Mesenchymal stem cell (in vitro differentiated cells and primary cell): ENCODE measurements around the gene MBD3L2B.
"Not testable (repeated sequence)": the region's sequence is repeated elsewhere in the genome, so short reads cannot be mapped to it uniquely, and the experiment has no call there.

Experiments used
- DNase-seq: peaks from one replicate; pipeline ENCODE4 v3.0.0-alpha.2; 2013
- H2AFZ ChIP-seq: one replicate; pipeline ENCODE4 v1.6.1; 2013; ENCODE audit warnings: low read depth, mild to moderate bottlenecking, control low read depth, inconsistent platforms, low read length, moderate library complexity
- H2AK5ac ChIP-seq: 2 replicates; pipeline ENCODE4 v1.6.1; 2013; ENCODE audit warnings: low read length, moderate library complexity, mild to moderate bottlenecking, inconsistent platforms; ENCODE audit not compliant: severe bottlenecking
- H2BK120ac ChIP-seq: one replicate; pipeline ENCODE4 v1.6.1; 2013; ENCODE audit warnings: low read depth, mild to moderate bottlenecking, inconsistent platforms, low read length, moderate library complexity
- H2BK12ac ChIP-seq, 2 experiments: one replicate each; pipeline ENCODE4 v1.6.1; 2013; ENCODE audit warnings: inconsistent platforms in 2 of 2, low read length in 2 of 2, mild to moderate bottlenecking in 2 of 2, moderate library complexity in 2 of 2, control low read depth in 1 of 2
- H2BK15ac ChIP-seq: one replicate; pipeline ENCODE4 v1.6.1; 2013; ENCODE audit warnings: mild to moderate bottlenecking, low read depth, inconsistent platforms; ENCODE audit not compliant: poor library complexity, severe bottlenecking
- H2BK5ac ChIP-seq: 2 replicates; pipeline ENCODE4 v1.6.1; 2013; ENCODE audit warnings: low read depth, mild to moderate bottlenecking, low read length, control low read depth, inconsistent platforms; ENCODE audit not compliant: poor library complexity, severe bottlenecking
- H3K14ac ChIP-seq, 2 experiments: one replicate each; pipeline ENCODE4 v1.6.1; 2013; ENCODE audit warnings: inconsistent platforms in 2 of 2, low read length in 2 of 2, control low read depth in 1 of 2, mild to moderate bottlenecking in 1 of 2, moderate library complexity in 1 of 2
- H3K18ac ChIP-seq, 2 experiments: one replicate each; pipeline ENCODE4 v1.6.1; 2013; ENCODE audit warnings: inconsistent platforms in 2 of 2, low read length in 2 of 2, control low read depth in 1 of 2, low read depth in 1 of 2, mild to moderate bottlenecking in 1 of 2
- H3K23ac ChIP-seq, 2 experiments: one replicate each; pipeline ENCODE4 v1.6.1; 2013; ENCODE audit warnings: inconsistent platforms in 2 of 2, low read length in 2 of 2, mild to moderate bottlenecking in 2 of 2, moderate library complexity in 2 of 2, control low read depth in 1 of 2
- H3K27ac ChIP-seq: 2 replicates; pipeline ENCODE4 v1.5.1; 2013; ENCODE audit warnings: mild to moderate bottlenecking, moderate library complexity, low read length, control low read depth, inconsistent platforms; ENCODE audit not compliant: poor library complexity, severe bottlenecking
- H3K27me3 ChIP-seq, 2 experiments: 2 replicates each; pipeline versions ENCODE4 v1.6.1 to v1.7.0; 2013; ENCODE audit warnings: low read length in 2 of 2, mild to moderate bottlenecking in 2 of 2, moderate library complexity in 2 of 2, control low read depth in 1 of 2, inconsistent platforms in 1 of 2; ENCODE audit not compliant: control insufficient read depth in 1 of 2, insufficient read depth in 1 of 2
- H3K36me3 ChIP-seq, 2 experiments: 2 replicates each; pipeline versions ENCODE4 v1.6.1 to v1.7.0; 2013; ENCODE audit warnings: low read length in 2 of 2, control low read depth in 1 of 2, inconsistent platforms in 1 of 2, low read depth in 1 of 2, mild to moderate bottlenecking in 1 of 2; ENCODE audit not compliant: insufficient read depth in 2 of 2, control insufficient read depth in 1 of 2
- H3K4ac ChIP-seq, 2 experiments: one replicate each; pipeline ENCODE4 v1.6.1; 2013; ENCODE audit warnings: inconsistent platforms in 2 of 2, low read length in 2 of 2, mild to moderate bottlenecking in 2 of 2, moderate library complexity in 2 of 2, control low read depth in 1 of 2, low read depth in 1 of 2
- H3K4me1 ChIP-seq: 2 replicates; pipeline ENCODE4 v1.6.1; 2013; ENCODE audit warnings: low read depth, low read length, control low read depth; ENCODE audit not compliant: control insufficient read depth, insufficient read depth
- H3K4me2 ChIP-seq: 2 replicates; pipeline ENCODE4 v1.6.1; 2013; ENCODE audit warnings: low read length, mild to moderate bottlenecking, inconsistent platforms; ENCODE audit not compliant: poor library complexity, severe bottlenecking
- H3K4me3 ChIP-seq, 2 experiments: 2 replicates each; pipeline versions ENCODE4 v1.5.1 to v1.7.0; 2013; ENCODE audit warnings: low read length in 2 of 2, mild to moderate bottlenecking in 2 of 2, control low read depth in 1 of 2, low read depth in 1 of 2; ENCODE audit not compliant: insufficient read depth in 1 of 2
- H3K79me1 ChIP-seq: replicated peaks from 2 replicates; pipeline ENCODE4 v1.6.1; 2013; ENCODE audit warnings: mild to moderate bottlenecking, control low read depth, low read length, inconsistent platforms; ENCODE audit not compliant: poor library complexity, severe bottlenecking
- H3K9ac ChIP-seq: 2 replicates; pipeline ENCODE4 v1.7.0; 2013; ENCODE audit warnings: mild to moderate bottlenecking, low read length, moderate library complexity
- H3K9me3 ChIP-seq: 2 replicates; pipeline ENCODE4 v1.7.0; 2013; ENCODE audit warnings: mild to moderate bottlenecking, low read length; ENCODE audit not compliant: control insufficient read depth
- H4K8ac ChIP-seq: one replicate; pipeline ENCODE4 v1.6.1; 2013; ENCODE audit warnings: inconsistent platforms, mild to moderate bottlenecking, low read length, moderate library complexity
- H4K91ac ChIP-seq: one replicate; pipeline ENCODE4 v1.6.1; 2013; ENCODE audit warnings: mild to moderate bottlenecking, low read length, inconsistent platforms
- WGBS: methylation state at CpG from one replicate; pipeline ENCODE4 v1.1.7; 2013; ENCODE audit warnings: mixed read lengths; 5-methylcytosine and 5-hydroxymethylcytosine counted together

Gene MBD3L2B

DNA sequence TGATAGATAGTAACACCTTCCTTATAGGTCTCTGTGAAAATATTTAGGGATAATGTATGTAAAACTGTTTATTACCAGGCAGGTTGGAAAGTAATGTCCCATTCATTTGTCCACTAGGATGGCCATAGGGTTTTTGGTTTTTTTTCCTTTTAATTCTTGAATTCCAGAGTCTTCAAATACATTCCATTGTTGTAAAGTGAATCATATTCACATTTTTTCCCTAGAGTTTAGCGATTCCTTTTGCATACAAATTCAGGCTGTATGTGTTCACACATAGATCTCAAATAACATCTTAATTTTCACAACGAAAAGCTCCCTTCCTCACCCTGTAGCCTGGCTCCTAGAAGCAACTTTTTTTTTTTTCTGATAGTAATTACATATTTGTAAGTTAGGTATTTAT is 46.5 kb upstream of the MBD3L2B start:
- Histone ChIP-seq H2AFZ (no peak overlapping the region), H3K4me3 (no peak overlapping the region), H2AK5ac (no peak overlapping the region), H3K4me2 (no peak overlapping the region), H3K18ac (no peak overlapping the region), H3K4ac (no peak overlapping the region), H2BK12ac (no peak overlapping the region), H3K36me3 (peaks cover 14 to 20% of the 10 kb centered on the region in 2 experiments), H4K8ac (no peak overlapping the region), H2BK120ac (no peak overlapping the region), H2BK15ac (no peak overlapping the region), H3K27me3 (no peaks in the 10 kb centered on the region), H3K27ac (no peak overlapping the region), H4K91ac (no peak overlapping the region), H3K14ac (no peak overlapping the region), H3K79me1 (peaks cover 19% of the 10 kb centered on the region), H3K9me3 (peaks cover 14% of the 10 kb centered on the region), H3K23ac (no peak overlapping the region), H3K9ac (no peak overlapping the region), H3K4me1 (peaks cover 2% of the 10 kb centered on the region), H2BK5ac (no peak overlapping the region)
- 47% methylated on average over 1 of the region's 2 CpGs for WGBS
- DNase-seq: no peak

DNA sequence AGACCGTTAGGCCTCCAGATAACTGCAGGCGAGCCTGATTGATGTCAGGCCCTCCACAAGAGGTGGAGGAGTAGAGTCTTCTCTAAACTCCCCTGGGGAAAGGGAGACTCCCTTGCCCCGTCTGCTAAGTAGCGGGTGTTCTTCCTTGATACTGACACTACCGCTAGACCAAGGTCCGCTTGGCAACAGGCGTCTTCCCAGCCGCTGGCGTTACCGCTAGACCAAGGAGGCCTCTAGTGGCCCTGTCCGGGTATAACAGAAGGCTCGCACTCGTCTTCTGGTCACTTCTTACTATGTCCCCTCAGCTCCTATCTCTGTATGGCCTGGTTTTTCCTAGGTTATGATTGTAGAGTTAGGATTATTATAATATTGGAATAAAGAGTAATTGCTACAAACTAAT is 45.9 kb upstream of the MBD3L2B start:
- not testable (repeated sequence) for H3K4ac ChIP-seq, H3K23ac ChIP-seq, H3K14ac ChIP-seq, H3K27ac ChIP-seq, H3K18ac ChIP-seq, H3K9me3 ChIP-seq, H3K4me1 ChIP-seq, H2BK12ac ChIP-seq, H2BK5ac ChIP-seq, H3K9ac ChIP-seq, H2AK5ac ChIP-seq, H2BK120ac ChIP-seq, H3K27me3 ChIP-seq, H3K4me2 ChIP-seq, H3K4me3 ChIP-seq, H2AFZ ChIP-seq, H4K91ac ChIP-seq, H4K8ac ChIP-seq, H2BK15ac ChIP-seq
- Histone ChIP-seq H3K36me3 (peaks cover 8 to 14% of the 10 kb centered on the region in 2 experiments), H3K79me1 (peaks cover 13% of the 10 kb centered on the region)
- 55% methylated on average over 10 of the region's 13 CpGs for WGBS
- peak; percentile 24 for DNase-seq

DNA sequence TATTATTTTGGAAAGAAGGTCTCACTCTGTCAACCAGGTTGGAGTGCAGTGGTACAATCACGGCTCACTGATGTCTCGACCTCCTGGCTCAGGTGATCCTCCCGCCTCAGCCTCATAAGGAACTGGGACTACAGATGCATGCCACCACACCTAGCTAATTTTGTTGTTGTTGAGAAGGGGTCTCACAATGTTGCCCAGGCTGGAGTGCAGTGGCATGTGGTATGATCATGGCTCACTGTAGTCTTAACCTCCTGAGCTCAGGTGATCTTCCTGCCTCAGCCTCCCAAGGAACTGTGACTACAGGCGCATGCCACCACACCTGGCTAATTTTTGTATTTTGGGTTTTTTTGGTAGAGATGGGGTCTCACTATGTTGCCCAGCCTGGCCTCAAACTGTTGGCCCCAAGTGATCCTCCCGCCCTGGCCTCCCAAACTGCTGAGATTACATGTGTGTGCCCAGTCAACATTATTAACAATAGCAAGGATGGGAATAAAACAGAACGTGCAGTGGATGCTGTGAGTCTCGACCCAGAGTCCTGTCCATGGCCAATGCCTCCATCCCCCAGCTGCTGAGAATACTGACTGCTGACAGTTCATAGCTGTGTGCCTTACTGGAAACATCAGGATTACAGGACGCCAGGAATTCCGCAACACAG is 42.7 kb upstream of the MBD3L2B start:
- Histone ChIP-seq H3K36me3 (no peaks in the 10 kb centered on the region), H3K4me2 (no peak overlapping the region), H2BK12ac (no peak overlapping the region), H2BK5ac (no peak overlapping the region), H3K9me3 (no peaks in the 10 kb centered on the region), H3K4me1 (no peaks in the 10 kb centered on the region), H3K9ac (no peak overlapping the region), H3K4me3 (no peak overlapping the region), H3K23ac (no peak overlapping the region), H2BK120ac (no peak overlapping the region), H3K27me3 (no peaks in the 10 kb centered on the region), H4K8ac (no peak overlapping the region), H3K14ac (no peak overlapping the region), H4K91ac (no peak overlapping the region), H2BK15ac (no peak overlapping the region), H3K79me1 (no peaks in the 10 kb centered on the region), H3K27ac (no peak overlapping the region), H2AFZ (no peak overlapping the region), H3K18ac (no peak overlapping the region), H3K4ac (no peak overlapping the region), H2AK5ac (no peak overlapping the region)
- no peak for DNase-seq
- 87% methylated on average over 9 of the region's 9 CpGs for WGBS

DNA sequence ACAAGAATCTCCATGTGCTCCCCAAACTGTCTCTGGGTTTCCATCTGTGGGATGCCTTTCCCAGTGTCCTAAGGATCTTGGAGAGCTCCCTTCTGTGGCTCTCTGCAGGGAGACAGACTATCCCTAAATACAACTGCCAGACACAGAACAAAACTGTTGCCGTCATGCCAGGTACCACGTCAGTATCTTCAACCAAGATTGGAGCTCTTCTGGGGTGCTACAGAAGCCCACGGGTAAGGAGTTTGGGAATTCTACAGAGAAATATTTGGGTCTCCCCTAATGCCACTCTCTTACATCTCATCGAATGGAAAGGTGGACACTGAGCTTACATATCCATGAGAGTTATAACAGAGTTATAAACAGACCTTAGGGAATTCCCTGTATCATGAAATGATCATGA is 42.1 kb upstream of the MBD3L2B start:
- Histone ChIP-seq H2BK15ac (no peak overlapping the region), H4K8ac (no peak overlapping the region), H2BK5ac (no peak overlapping the region), H2AFZ (no peak overlapping the region), H2BK120ac (no peak overlapping the region), H3K23ac (no peak overlapping the region), H3K14ac (no peak overlapping the region), H2AK5ac (no peak overlapping the region), H3K36me3 (no peaks in the 10 kb centered on the region), H3K4me2 (no peak overlapping the region), H2BK12ac (no peak overlapping the region), H3K79me1 (no peaks in the 10 kb centered on the region), H3K9ac (no peak overlapping the region), H3K27me3 (no peaks in the 10 kb centered on the region), H3K27ac (no peak overlapping the region), H3K18ac (no peak overlapping the region), H3K4me3 (no peak overlapping the region), H3K9me3 (no peaks in the 10 kb centered on the region), H3K4me1 (no peaks in the 10 kb centered on the region), H4K91ac (no peak overlapping the region), H3K4ac (no peak overlapping the region)
- 96% methylated on average over 3 of the region's 4 CpGs for WGBS
- no peak for DNase-seq
